Measurements from ENCODE around the gene ZNF423. TPM values are rescaled to one million over a fixed set of nuclear protein-coding genes. Genes with fewer than 3 reads are reported as not detected.
A peak's percentile ranks its signal among the peaks of the same experiment; 100 is the strongest.

Gene ZNF423
- total and polyA plus RNA-seq, 2 of the 13 experiments (the other 11 are each of a cell fraction or from before 2014, with no cell fraction given): 0.07 to 0.31 TPM

DNA sequence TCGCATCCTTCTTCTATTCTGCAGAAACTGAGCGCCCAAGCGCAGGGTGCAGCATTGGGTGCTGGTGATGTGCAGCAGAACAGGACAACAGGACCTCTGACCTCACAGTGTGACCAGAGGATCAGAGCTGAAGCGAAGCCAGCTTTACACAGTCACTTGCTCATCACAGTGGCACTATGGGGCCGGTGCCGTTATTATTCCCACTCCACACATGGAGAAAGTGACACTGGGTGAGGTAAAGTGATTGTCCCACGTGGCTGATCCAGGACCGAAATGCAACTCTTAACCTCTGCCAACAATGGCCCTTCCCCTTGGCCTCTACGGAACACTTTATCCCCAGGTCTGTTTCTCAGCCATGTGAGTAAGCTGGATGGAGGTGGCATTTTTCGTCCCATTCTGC lies 311.1 kb downstream of the ZNF423 start:
- no TSS peak for BruUV-seq (replicated peaks)
- Histone ChIP-seq H4K20me1 (ENCODE audit: insufficient read depth, low read length) (no peaks in the 10 kb centered on the region), H3K4me2 (ENCODE audit: low read depth, low read length) (no peak overlapping the region), H3K9ac (ENCODE audit: insufficient read depth, low read depth, low read length) (no peak overlapping the region), H3K79me2 (ENCODE audit: insufficient read depth, low read length) (no peaks in the 10 kb centered on the region), H2AFZ (ENCODE audit: low read length) (no peak overlapping the region), H3K36me3 (replicated peaks in 1 of 2; ENCODE audit: control insufficient read depth in 1 of 2, insufficient read depth in 2 of 2, low read length in 2 of 2) (no peaks in the 10 kb centered on the region), H3K4me3 (replicated peaks in 1 of 3; ENCODE audit: insufficient read depth in 1 of 3, low read depth in 2 of 3, low read length in 3 of 3) (no peak overlapping the region), H3K27ac (ENCODE audit: extremely low read length, insufficient read depth, low read length) (no peak overlapping the region), H3K27me3 (ENCODE audit: control insufficient read depth in 1 of 2, insufficient read depth in 2 of 2, low read length in 2 of 2) (peaks cover 2 to 11% of the 10 kb centered on the region in 2 experiments; a peak in 2 of 5 replicates), H3K4me1 (ENCODE audit: insufficient read depth, low read length) (no peaks in the 10 kb centered on the region), H3K9me3 (ENCODE audit: low read length) (no peaks in the 10 kb centered on the region)
- POLR2A ChIA-PET: no interaction called here
- CTCF ChIA-PET (ENCODE audit: low intra/inter-chr PET ratio, low total read pairs): no interaction called here
- in situ Hi-C loops (cut with HindIII; ENCODE audit: extremely low pct_ligation_motif_present, low pct_unique_long_range_greater_than_20kb): no loop called here
- DNase-seq (ENCODE audit: low spot score): no peak
- no peak for TF ChIP-seq TARDBP (CRISPR knock-in tag; IDR thresholded peaks at IDR 0.05)
- TF ChIP-seq, protein P1, sequence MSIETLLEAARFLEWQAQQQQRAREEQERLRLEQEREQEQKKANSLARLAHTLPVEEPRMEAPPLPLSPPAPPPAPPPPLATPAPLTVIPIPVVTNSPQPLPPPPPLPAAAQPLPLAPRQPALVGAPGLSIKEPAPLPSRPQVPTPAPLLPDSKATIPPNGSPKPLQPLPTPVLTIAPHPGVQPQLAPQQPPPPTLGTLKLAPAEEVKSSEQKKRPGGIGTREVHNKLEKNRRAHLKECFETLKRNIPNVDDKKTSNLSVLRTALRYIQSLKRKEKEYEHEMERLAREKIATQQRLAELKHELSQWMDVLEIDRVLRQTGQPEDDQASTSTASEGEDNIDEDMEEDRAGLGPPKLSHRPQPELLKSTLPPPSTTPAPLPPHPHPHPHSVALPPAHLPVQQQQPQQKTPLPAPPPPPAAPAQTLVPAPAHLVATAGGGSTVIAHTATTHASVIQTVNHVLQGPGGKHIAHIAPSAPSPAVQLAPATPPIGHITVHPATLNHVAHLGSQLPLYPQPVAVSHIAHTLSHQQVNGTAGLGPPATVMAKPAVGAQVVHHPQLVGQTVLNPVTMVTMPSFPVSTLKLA (IDR thresholded peaks at IDR 0.05): peak; percentile 88
- no peak for TF ChIP-seq HOXA5 (CRISPR knock-in tag; IDR thresholded peaks at IDR 0.05)
- TF ChIP-seq ZSCAN9 (CRISPR knock-in tag; IDR thresholded peaks at IDR 0.05; ENCODE audit: borderline replicate concordance): no peak
- no peak for TF ChIP-seq NR2C2 (CRISPR knock-in tag; IDR thresholded peaks at IDR 0.05; ENCODE audit: borderline replicate concordance)
- no peak for TF ChIP-seq SMARCC2 (IDR thresholded peaks at IDR 0.05)
- peak; percentile 11; the same call in 1 of the 2 replicates for TF ChIP-seq CREB1 (IDR thresholded peaks at IDR 0.05)
- no peak for TF ChIP-seq CREB1 (CRISPR knock-in tag; IDR thresholded peaks at IDR 0.05)
- ATAC-seq: no peak
- 23% methylated on average over 8 of the region's 10 CpGs for WGBS (ENCODE audit: low lambda C conversion rate)
- intact Hi-C loops (cut with micrococcal nuclease; ENCODE audit: unreplicated experiment): no loop called here
- no peak for FAIRE-seq

DNA sequence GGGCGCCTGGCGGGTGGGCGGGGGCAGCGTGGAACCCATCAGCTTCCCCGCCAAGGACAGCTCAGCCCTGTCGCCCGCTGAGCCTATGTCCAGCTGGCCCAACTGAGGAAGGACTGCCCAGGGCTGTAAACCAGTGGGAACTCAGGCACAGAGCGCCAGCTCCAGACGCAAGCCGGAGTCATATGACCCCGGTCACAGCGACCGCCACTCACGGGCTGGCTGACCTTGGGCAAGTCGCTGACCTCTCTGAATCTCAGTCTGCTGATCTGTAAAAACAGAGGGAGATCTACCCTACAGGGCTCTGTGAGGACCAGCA lies 312.3 kb downstream of the ZNF423 start:
- FAIRE-seq: no peak
- Histone ChIP-seq H3K4me1 (ENCODE audit: insufficient read depth, low read length) (no peaks in the 10 kb centered on the region), H4K20me1 (ENCODE audit: insufficient read depth, low read length) (no peaks in the 10 kb centered on the region), H2AFZ (ENCODE audit: low read length) (no peak overlapping the region), H3K27me3 (ENCODE audit: control insufficient read depth in 1 of 2, insufficient read depth in 2 of 2, low read length in 2 of 2) (peaks cover 0 to 11% of the 10 kb centered on the region in 2 experiments; a peak in 2 of 5 replicates), H3K9ac (ENCODE audit: insufficient read depth, low read depth, low read length) (no peak overlapping the region), H3K79me2 (ENCODE audit: insufficient read depth, low read length) (no peaks in the 10 kb centered on the region), H3K27ac (ENCODE audit: extremely low read length, insufficient read depth, low read length) (no peak overlapping the region), H3K4me3 (replicated peaks in 1 of 3; ENCODE audit: insufficient read depth in 1 of 3, low read depth in 2 of 3, low read length in 3 of 3) (no peak overlapping the region), H3K4me2 (ENCODE audit: low read depth, low read length) (no peak overlapping the region), H3K36me3 (replicated peaks in 1 of 2; ENCODE audit: control insufficient read depth in 1 of 2, insufficient read depth in 2 of 2, low read length in 2 of 2) (no peaks in the 10 kb centered on the region), H3K9me3 (ENCODE audit: low read length) (no peaks in the 10 kb centered on the region)
- ChIA-PET POLR2A (no interaction called here), CTCF (ENCODE audit: low intra/inter-chr PET ratio, low total read pairs) (no interaction called here)
- no peak for DNase-seq (ENCODE audit: low spot score)
- in situ Hi-C loops (cut with HindIII; ENCODE audit: extremely low pct_ligation_motif_present, low pct_unique_long_range_greater_than_20kb) (no loop called here), intact Hi-C loops (cut with micrococcal nuclease; ENCODE audit: unreplicated experiment) (no loop called here)
- 68% methylated on average over 13 of the region's 15 CpGs for WGBS (ENCODE audit: low lambda C conversion rate)
- no TSS peak for BruUV-seq (replicated peaks)
- ATAC-seq: no peak
- no peak for TF ChIP-seq ZFY (CRISPR knock-in tag; IDR thresholded peaks at IDR 0.05)
- TF ChIP-seq HOXA5 (CRISPR knock-in tag; IDR thresholded peaks at IDR 0.05): no peak
- no peak for TF ChIP-seq ZNF781 (CRISPR knock-in tag; IDR thresholded peaks at IDR 0.05; ENCODE audit: borderline replicate concordance, not compliant biosample characterization)
- TF ChIP-seq ZNF253 (CRISPR knock-in tag; IDR thresholded peaks at IDR 0.05; ENCODE audit: borderline replicate concordance): no peak
- TF ChIP-seq FOXK1 (CRISPR knock-in tag; IDR thresholded peaks at IDR 0.05; ENCODE audit: borderline replicate concordance, low read depth): no peak

Measured in HepG2 (cell line).